ENCODE data around the gene TAS2R9.

- no peak for TF ChIP-seq POLR2AphosphoS5 (IDR thresholded peaks at IDR 0.05)
- no peak for TF ChIP-seq CTCF (IDR thresholded peaks at IDR 0.05)
- no peak for TF ChIP-seq POLR2A (IDR thresholded peaks at IDR 0.05; ENCODE audit: low read depth)
These were observed 45.8 kb upstream of the TAS2R9 start for GRCh38 chr12:10855807-10856206.
